A549 (cell line): Measurements from ENCODE around the gene INHA.

Experiments
- POLR2A ChIP-seq: IDR thresholded peaks from 2 replicates; pipeline ENCODE4 v1.6.1; 2012; ENCODE audit warnings: mild to moderate bottlenecking, low read length
- TF ChIP-seq, protein P1 (sequence below): fragments of >200 bp; sonication (Bioruptor Twin); formaldehyde crosslinking; IDR thresholded peaks from 3 replicates; pipeline ENCODE4 v1.6.1; 2016

DNA sequence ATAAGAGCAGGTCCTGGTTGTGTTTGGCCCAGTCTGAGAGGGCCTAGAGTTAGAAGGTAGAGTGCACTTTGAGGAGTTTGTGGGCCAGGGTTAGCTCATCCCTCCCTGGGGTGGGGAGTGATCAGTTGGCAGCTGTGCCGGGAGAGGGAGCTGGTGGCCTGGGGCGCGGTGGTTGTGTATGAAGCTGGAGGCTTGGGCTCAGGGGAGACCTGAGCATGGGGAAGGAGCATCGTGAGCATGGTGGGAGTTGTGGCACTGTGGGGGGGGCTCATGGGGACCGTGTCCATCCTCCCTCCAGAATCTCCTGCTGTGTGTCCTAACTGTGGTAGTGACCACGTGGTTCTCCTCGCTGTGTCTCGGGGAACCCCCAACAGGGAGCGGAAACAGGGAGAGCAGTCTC is 39.2 kb downstream of the INHA start:
- no peak for TF ChIP-seq POLR2A
- TF ChIP-seq, protein P1, sequence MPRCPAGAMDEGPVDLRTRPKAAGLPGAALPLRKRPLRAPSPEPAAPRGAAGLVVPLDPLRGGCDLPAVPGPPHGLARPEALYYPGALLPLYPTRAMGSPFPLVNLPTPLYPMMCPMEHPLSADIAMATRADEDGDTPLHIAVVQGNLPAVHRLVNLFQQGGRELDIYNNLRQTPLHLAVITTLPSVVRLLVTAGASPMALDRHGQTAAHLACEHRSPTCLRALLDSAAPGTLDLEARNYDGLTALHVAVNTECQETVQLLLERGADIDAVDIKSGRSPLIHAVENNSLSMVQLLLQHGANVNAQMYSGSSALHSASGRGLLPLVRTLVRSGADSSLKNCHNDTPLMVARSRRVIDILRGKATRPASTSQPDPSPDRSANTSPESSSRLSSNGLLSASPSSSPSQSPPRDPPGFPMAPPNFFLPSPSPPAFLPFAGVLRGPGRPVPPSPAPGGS = no peak
